Breast epithelium (tissue), 3 donors: ENCODE data around the gene ADAMTS19.

Experiments used
- CTCF ChIP-seq, 3 donors: fragments of 450-650 bp; IDR thresholded peaks; one replicate each; pipeline ENCODE4 v1.5.1; 2016 to 2017; ENCODE audit warnings: antibody characterized with exemption in 3 of 3, mild to moderate bottlenecking in 3 of 3, moderate library complexity in 3 of 3
- POLR2A ChIP-seq: fragments of 450-650 bp; IDR thresholded peaks from one replicate; pipeline ENCODE4 v1.6.1; 2016; ENCODE audit warnings: antibody characterized with exemption, mild to moderate bottlenecking, moderate library complexity
- POLR2AphosphoS5 ChIP-seq, 3 donors: sonication (generic); formaldehyde crosslinking; IDR thresholded peaks; one replicate each; pipeline ENCODE4 v1.6.1; 2017; ENCODE audit warnings: antibody characterized with exemption in 3 of 3

- TF ChIP-seq CTCF (IDR thresholded peaks at IDR 0.05) (no peak), POLR2A (no peak), POLR2AphosphoS5 (IDR thresholded peaks at IDR 0.05) (no peak)
These were observed 1.7 kb downstream of the ADAMTS19 start for GRCh38 chr5:129461711-129462332.
